Measurements from ENCODE around the gene TPRG1L.

The TPRG1L gene

DNA sequence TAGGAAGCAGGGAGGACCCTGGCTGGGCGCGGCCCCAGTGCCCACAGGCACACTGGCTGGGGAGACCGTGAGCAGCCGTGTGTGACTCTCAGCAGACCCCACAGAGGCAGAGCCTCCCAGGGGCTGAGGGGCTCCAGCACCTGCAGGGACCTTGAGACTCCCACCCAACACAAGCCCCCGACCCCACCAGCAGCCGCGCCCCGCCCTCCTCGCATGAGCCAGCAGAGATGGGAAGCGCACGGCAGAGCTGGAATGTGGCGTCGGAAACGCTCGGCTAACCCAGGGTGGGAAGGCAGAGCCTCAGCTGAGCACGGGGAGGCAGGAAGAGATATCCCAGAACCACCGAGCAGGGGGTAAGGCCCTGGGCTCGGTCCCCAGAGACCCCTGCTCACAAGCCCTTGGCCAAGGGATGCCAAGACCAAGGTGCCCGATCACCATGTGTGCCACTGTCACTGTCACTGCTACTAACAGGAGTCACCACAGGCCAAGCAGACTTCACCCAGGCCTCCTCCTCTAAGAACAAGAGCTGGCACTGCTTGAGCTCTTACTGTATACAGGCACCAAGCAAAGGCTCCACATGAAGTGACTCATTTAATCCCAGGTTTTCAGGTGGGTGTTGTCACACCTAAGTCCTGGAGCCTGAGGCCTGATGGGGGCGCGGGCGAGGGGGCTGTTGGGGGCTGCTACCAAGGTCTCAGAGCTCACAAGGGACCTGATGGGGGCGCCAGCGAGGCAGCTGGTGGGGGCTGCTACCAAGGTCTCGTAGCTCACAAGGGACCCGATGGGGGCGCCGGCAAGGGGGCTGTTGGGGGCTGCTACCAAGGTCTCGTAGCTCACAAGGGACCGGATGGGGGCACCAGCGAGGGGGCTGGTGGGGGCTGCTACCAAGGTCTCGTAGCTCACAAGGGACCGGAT is 33.6 kb upstream of the TPRG1L start:
- DNase-seq = no peak
- in situ Hi-C loops (cut with HindIII; ENCODE audit: low pct_ligation_motif_present, low pct_unique_long_range_greater_than_20kb, low sequenced_read_pairs) = no loop called here

DNA sequence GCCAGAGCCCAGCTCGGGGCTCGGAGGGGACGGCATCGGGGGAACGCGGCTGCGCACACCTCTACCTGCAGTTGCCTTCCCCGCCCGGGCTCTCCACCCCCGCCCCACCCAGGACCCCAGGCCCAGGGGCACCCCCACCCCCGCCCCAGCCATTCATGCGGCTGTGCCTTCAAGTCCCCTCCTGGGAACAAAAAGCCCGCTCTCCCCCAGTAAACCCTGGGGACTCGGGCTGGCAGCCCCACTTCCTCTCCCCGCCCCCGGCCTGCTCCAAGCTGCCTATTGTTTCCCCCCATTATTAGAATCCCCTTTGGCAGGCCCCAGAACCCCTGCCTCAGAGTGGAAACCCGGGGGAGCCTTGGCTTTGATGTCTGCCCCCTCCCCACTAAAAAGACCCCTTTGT is 31.5 kb upstream of the TPRG1L start:
- in situ Hi-C loops (cut with HindIII; ENCODE audit: low pct_ligation_motif_present, low pct_unique_long_range_greater_than_20kb, low sequenced_read_pairs) = no loop called here
- no peak for DNase-seq

DNA sequence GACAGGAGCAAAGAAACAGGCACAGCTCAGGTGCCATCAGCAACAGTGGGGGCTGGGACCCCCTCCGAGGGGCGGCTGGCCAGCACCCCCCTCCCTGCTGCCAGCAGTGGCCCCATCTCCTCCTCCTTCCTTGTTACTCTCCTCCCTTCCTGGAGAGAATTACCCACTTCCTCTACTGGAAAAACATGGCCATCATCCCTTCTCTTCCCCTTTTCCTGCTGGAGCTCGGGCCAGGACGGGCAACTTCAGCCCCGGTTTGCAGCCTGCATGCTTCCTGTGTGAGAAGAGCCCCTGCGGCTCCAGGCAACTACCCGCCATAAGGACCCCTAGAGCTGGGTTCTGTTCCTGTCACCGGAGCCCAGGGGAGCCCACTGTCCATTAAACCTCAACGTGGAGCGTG is 31.1 kb upstream of the TPRG1L start:
- no peak for DNase-seq

DNA sequence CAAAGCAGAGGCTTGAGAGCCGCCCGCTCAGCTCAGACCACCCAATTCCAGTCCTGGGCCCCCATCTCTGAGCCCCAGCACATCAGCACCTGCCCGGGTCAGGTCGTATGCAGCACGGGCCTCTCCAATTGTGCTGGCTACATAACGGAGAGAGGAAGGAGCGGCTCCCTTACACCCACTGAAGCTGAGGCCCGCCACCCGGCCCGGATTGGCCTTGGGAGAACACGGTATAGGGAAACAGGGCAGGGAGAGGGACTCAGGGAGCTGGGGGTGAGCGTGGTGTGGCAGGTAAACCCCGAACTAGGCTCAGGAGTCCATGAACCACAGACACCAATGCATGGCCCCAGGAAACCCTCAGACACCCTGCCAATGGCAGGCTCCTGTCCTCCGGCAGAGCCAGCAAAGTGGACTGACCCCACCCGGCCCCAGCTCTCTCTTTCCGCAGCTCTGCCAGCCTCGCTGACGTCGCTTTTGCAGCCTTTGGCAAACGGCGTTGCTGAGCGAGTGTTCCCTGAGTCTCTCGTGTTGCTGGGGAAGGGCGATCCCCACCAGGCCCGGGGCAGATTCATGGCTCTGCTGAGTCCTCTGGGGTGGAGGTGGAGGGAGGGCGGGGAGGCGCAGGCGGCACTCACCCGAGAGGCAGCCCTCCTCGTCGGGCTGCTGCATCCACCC is 30.0 kb upstream of the TPRG1L start:
- in situ Hi-C loops (cut with HindIII; ENCODE audit: low pct_ligation_motif_present, low pct_unique_long_range_greater_than_20kb, low sequenced_read_pairs) = no loop called here
- DNase-seq = no peak

More for the DNA sequence above, 31.1 kb upstream of the TPRG1L start:
- in situ Hi-C loops (cut with HindIII; ENCODE audit: low pct_ligation_motif_present, low pct_unique_long_range_greater_than_20kb, low sequenced_read_pairs) = no loop called here

DNA sequence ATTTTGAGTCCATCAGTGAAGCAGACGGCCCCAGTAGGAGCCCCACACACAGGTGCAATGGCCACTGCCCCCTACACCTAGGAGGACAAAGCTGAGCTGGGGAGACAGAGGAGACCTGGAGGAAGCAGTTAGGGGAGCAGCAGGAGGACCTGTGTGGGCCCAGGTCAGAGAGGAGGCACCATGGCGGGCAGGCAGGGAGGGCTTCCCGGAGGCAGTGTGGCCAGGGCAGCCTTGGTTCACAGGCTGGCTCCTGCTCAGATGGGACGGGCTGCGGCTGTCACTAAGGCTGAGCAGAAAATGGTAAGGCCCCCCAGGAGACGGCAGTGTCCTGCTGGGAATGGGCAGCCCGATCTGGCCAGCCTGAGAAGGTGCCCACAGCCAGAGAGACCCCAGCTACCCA is 28.9 kb upstream of the TPRG1L start:
- in situ Hi-C loops (cut with HindIII; ENCODE audit: low pct_ligation_motif_present, low pct_unique_long_range_greater_than_20kb, low sequenced_read_pairs) = no loop called here
- no peak for DNase-seq

DNA sequence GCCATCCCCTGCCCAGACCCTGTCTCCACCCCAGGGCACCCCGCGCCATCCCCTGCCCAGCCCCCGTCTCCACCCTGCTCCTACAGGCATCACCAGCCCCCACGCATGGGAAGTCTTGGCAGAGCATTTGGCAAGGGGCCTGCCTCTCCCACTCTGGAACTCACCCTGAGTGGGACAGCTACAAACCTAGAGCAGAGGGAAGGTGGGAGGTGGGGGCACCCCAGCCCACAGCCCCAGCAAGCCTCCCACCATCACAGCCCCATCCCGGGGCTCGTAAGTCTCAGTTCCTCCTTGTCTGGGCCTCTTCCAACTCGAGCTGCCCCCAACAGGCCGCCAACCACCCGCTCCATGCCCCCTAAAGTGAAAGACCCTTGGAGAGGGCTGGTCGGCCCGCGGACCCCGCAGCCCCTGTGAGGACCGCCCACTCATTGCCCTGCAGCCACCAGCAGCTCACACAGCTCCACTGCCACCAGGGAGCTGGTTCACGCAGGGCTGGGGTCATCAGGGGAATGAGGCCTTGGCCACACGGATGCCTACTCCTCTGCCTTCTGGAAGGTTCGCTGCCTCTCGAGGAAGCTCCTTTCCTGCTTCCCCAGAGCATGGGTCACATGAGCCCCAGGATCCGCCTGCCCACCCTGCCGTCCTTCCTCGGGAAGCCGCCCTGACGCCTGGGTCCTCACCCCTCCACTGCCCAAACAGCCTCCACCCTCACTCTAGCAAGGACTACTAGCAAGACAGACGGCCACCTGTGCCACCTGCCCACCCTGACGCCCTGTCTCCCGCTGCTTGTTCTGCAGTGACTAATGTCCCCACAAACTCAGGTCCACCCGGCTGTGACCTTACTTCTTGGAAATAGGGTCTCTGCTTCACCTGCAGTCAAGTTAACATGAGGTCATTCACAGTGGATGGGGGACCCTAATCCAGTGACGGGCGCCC is 27.9 kb upstream of the TPRG1L start:
- in situ Hi-C loops (cut with HindIII; ENCODE audit: low pct_ligation_motif_present, low pct_unique_long_range_greater_than_20kb, low sequenced_read_pairs) = no loop called here
- no peak for DNase-seq

DNA sequence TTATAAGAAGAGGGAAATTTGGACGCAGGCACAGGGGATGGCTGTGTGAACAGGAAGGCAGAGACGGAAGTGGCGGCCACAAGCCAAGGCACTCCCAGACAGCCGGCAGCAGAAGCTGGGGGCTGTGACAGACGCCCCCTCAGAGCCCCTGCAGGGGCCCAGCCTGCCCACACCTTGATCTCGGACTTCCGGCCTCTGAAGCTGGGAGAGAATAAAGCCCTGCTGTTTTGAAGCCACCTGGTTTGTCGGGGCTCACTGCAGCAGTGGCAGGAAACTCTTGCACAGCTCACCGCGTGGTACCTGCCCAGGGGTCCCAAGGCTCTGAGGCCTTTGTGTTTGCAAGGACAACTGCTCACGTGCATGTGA is 27.2 kb upstream of the TPRG1L start:
- in situ Hi-C loops (cut with HindIII; ENCODE audit: low pct_ligation_motif_present, low pct_unique_long_range_greater_than_20kb, low sequenced_read_pairs) = no loop called here
- no peak for DNase-seq

DNA sequence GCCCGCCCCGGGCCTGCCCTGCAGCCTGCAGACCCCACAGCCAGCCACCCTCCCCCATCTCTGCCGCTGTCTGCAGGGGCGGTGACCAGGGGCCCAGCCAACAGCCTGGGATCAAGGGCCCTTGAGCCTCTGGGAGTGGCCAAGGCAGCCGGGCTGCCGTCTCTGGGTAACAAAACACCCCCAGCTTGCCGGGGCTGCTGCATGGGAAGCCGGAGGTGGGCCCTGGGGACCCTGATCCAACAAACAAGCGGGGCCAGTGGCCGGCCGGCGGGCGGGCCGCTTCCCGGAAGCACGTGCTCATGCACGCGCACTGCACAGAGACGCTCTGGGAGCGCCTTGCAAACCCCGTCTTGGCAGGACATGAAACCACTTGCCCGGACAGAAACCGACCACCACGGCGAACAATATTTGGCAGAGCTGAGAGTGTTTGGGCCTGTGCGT is 26.7 kb upstream of the TPRG1L start:
- in situ Hi-C loops (cut with HindIII; ENCODE audit: low pct_ligation_motif_present, low pct_unique_long_range_greater_than_20kb, low sequenced_read_pairs) = no loop called here
- no peak for DNase-seq

DNA sequence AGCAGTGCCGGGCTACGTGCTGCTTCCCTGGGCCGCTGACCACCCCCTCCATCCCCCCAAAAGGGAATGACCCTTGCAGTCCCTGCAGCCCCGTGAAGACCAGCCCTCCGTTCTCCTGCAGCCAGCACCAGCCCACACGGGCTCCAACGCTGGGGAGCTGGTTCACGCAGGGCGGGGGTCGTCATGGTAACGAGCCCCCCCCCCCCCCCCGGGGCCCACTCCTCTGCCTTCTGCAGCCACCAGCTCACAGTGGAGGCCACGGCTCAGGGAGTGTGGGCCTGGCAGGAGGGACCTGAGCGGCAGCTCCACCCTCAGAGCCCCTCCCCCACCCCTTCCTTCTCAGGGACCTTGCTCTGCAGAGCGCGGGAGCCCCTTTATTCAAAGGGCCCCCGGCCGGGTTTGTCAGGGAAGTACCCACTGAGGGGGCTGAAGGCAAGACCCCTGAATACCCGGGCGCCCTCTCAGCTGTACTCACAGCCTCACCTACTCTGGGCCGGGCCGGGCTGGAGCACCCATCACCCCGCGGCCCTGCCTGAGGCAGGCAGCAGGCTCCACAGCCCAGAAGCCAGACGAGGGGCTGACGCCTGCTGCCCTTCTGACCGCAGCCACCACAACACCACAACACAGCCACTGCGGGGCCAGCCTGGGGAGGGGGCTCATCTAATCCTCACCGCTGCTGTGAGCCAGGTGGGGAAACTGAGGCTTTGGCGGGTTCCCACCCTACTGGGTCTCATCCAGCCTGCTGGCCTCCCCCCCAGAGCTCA is 26.1 kb upstream of the TPRG1L start:
- in situ Hi-C loops (cut with HindIII; ENCODE audit: low pct_ligation_motif_present, low pct_unique_long_range_greater_than_20kb, low sequenced_read_pairs) = no loop called here
- DNase-seq = no peak

DNA sequence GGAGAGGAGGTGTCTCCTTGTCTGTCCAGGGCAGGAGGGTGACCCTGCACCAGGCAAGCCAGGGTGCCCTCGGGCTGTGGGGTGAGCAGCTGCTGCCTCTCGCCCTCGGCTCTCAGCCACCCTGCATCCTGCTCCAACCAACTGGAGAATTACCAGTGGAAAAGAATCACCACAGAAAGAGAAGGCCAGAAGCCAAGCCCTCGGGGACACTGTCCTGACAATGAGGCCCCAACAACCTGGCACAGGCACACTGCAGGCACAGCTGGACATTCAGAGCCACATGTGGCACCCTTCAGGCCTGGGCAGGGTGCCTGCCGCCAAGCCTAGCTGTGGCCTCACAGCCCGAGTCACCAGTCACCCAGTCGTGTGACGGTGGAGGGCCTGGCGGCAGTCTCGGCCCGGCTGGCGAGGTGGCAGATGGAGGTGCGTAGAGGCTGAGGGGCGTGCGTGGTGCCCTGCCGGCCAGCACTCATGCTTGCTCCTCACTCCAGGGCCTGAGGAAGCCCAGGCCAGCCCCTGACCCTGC is 25.5 kb upstream of the TPRG1L start:
- no peak for DNase-seq
- in situ Hi-C loops (cut with HindIII; ENCODE audit: low pct_ligation_motif_present, low pct_unique_long_range_greater_than_20kb, low sequenced_read_pairs) = no loop called here

DNA sequence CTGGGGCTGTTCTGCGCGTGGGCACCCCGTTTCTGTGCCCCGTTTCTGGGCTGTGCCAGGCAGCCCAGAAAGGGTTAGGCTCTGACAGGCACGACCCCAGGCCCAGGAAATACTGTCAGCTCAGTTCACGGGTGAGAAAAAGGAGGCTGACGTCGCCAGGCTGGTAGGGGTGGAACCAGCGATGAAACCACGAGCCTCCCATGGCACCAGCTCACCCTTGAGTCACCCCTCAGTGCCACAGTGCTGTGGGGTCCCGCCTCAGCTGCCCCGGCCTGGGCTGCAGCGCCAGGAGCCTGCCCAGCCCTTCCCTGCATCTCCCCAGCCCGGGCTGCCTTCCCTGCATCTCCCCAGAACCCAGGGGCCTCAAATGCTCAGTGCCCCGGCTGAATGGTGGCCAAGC is 25.0 kb upstream of the TPRG1L start:
- no peak for DNase-seq
- in situ Hi-C loops (cut with HindIII; ENCODE audit: low pct_ligation_motif_present, low pct_unique_long_range_greater_than_20kb, low sequenced_read_pairs) = no loop called here

DNA sequence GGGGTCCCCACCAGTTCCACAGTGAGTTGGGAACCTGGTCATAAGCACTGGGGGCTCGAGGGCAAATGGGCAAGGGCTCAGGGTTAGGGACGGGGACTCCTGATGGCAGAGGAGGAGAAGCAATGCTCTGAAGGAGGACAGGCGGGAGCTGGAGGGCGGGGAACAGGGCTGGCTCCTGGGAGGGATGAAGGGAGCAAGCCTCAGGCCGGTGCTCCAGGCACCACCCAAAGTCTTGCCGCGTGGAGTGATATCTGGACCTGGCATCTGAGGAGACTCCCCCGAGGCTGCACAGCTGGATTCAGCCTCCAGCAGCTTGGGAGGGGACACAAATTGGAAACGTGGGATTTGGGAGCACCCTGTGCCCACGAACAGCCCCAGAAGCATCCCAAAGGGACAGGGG is 24.5 kb upstream of the TPRG1L start:
- no peak for DNase-seq
- in situ Hi-C loops (cut with HindIII; ENCODE audit: low pct_ligation_motif_present, low pct_unique_long_range_greater_than_20kb, low sequenced_read_pairs) = no loop called here

DNA sequence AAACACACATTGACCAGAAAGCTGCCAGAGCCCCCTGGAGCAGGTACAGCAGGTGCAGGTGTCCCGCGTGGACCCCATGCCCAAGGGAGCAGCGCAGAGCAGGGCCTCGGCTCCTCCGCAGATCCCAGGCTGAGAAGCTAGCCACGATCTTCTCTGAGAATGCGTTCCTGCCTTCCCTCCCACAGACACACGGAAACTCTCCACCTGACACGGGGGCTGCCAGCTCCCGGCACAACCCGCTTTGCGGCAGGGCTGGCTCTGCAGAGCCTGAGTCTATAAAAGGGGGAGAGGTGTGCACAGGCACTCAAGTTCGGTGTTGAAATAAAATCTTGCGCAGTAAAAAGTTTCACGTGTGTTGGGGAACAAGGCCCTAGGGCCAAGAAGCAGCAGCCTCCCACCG is 23.1 kb upstream of the TPRG1L start:
- DNase-seq = no peak
- in situ Hi-C loops (cut with HindIII; ENCODE audit: low pct_ligation_motif_present, low pct_unique_long_range_greater_than_20kb, low sequenced_read_pairs) = no loop called here

DNA sequence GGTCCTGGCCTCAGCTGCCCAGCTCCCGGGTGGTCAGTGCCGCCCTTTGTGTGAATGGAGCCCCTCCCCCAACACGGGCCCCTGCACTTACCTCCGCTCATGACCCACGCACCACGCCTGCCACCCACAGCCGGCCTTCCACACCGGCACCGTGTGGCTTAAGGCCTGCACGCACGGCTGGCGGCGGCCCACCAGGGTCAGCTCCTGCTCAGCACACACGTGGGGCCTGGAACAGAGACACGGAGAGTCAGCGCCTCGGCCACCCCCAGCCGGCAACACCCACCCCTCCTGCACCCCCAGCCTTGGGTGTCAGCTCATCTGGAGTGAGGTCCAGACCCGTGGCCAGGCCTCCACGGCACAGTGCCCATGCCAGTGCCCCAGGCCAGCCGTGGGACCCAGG is 22.4 kb upstream of the TPRG1L start:
- in situ Hi-C loops (cut with HindIII; ENCODE audit: low pct_ligation_motif_present, low pct_unique_long_range_greater_than_20kb, low sequenced_read_pairs) = no loop called here
- DNase-seq = no peak

DNA sequence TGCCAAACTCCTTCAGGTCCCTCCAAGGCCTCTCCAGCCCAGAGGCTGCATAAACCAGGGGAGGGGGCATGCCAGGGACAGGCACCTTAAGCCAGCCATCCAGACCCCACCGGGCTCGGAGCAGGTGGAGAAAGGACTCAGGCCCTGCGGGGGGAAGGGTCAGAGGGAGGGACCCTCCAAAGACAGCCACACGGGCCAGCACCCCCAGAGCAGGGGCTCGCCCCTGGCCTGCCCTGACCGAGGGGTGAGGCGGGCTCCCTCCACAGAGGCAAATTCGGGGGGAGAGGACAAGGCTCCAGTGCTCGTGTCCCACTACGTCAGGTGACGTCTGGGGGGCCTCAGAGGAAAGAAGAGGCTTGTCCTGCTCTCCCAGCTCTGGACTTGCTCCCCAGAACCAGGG is 21.7 kb upstream of the TPRG1L start:
- in situ Hi-C loops (cut with HindIII; ENCODE audit: low pct_ligation_motif_present, low pct_unique_long_range_greater_than_20kb, low sequenced_read_pairs) = no loop called here
- DNase-seq = no peak

DNA sequence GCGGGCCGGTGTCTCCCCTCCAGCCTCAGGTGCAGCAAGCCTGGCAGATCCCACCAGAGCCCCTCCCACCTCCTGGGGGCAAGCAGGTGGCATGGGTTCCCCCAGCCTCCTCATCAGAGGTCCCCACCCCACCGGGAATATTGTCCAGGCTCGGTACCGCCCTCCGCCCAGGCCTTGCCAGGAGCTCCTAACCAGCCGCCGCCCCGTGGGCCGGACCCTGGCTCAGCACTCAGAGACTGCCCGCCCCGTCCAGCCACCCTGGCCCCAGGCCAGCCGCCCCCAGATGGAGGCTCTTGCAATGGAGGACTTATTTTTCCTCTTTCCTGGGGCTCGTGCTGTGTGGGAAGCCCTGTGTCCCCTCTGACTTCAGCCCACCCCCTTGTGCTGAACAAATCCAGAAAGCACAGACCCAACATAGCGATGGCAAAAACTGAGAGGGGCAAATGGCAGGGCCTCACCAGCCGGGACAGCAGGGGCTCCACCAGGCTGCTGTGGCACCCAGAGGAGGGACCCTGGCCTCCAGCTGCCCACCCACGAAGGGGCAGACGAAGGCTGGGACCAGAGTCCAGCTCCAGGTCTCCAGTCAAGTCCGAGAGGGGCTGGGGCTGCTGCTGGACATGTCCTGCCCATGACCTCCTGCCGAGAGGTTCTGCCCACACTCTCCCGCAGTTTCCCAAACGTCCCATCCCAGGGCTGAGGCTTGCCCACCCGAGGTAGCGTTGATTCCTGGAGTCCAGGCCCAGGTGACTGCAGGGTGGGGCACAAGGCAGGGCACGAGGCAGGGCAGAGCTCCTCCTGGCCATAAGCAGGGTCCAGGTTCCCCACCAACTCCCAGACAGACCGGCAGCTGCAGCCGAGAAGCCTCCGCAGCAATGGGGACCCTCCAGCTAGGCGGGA is 21.0 kb upstream of the TPRG1L start:
- in situ Hi-C loops (cut with HindIII; ENCODE audit: low pct_ligation_motif_present, low pct_unique_long_range_greater_than_20kb, low sequenced_read_pairs) = no loop called here

DNA sequence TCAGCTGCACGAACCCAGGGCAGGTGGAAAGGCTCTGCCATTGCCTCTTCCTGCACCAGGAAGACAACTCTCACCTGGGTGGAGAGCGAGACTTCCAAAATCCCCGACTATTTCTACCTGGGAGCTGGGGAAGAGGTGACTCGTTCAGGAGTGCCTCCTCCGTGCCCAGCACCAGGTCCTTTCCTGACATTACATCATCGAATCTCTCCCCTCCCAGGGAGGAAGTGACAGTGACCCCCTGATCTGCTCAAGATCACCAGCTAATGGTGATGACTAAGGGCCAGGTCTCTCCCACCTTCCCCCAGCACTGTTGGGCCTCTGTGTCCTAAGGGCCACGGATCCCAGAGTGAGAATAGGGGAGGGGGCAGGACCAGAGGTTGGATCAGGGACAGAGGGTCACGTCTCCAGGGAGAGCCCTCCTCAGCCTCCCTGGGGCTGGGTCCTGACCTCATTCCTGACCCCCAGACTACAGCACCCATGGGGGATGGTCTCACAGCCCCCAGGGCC is 20.3 kb upstream of the TPRG1L start:
- in situ Hi-C loops (cut with HindIII; ENCODE audit: low pct_ligation_motif_present, low pct_unique_long_range_greater_than_20kb, low sequenced_read_pairs) = no loop called here
- DNase-seq = no peak

More for the DNA sequence above, 21.0 kb upstream of the TPRG1L start:
- DNase-seq = no peak
